ENCODE results near the gene MAP3K2. TPM values are rescaled to one million over a fixed set of nuclear protein-coding genes. Genes with fewer than 3 reads are reported as not detected.
A peak's percentile ranks its signal among the peaks of the same experiment; 100 is the strongest.

Gene MAP3K2
- total RNA-seq, 4 donors from 2014 or later, result 58.9 to 68.5 (median 63.0) TPM

DNA sequence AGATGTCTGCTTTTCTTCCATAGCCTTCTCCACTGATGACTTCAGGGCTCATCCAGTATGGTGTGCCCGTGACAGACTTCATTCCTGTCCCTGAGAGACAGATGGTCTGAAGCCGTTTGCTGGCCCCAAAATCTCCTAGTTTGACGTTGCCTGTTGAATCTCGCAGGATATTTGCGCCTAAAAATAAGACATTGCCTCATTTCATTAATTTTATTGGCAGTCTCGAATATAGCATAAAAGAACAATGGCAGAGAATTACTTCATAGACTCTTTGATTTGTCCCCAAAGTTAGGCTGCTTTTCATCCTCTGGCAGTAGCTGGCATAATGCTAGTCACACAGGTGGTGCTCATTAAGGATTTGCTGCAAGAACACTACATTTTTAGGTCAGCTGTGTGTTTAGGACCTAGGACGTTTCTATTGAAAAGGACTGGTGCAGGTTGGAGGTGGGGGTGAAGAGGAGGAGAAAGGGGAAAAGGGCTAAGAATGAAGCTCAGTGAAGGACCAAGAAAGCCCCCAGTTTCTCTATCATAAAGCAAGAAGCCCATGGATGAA, 79.1 kb downstream of the MAP3K2 start:
- WGBS, 2 donors, result 74 to 79% methylated on average over 7 of the region's 7 CpGs
- TF ChIP-seq, protein P1, sequence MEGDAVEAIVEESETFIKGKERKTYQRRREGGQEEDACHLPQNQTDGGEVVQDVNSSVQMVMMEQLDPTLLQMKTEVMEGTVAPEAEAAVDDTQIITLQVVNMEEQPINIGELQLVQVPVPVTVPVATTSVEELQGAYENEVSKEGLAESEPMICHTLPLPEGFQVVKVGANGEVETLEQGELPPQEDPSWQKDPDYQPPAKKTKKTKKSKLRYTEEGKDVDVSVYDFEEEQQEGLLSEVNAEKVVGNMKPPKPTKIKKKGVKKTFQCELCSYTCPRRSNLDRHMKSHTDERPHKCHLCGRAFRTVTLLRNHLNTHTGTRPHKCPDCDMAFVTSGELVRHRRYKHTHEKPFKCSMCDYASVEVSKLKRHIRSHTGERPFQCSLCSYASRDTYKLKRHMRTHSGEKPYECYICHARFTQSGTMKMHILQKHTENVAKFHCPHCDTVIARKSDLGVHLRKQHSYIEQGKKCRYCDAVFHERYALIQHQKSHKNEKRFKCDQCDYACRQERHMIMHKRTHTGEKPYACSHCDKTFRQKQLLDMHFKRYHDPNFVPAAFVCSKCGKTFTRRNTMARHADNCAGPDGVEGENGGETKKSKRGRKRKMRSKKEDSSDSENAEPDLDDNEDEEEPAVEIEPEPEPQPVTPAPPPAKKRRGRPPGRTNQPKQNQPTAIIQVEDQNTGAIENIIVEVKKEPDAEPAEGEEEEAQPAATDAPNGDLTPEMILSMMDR (IDR thresholded peaks at IDR 0.05), result no peak
- no peak for TF ChIP-seq POLR2A (IDR thresholded peaks at IDR 0.05)
- intact Hi-C loops (cut with DNase I; ENCODE audit: low total_unique reads), result no loop called here
- DNase-seq (ENCODE audit: low spot score in 2 of 2), result no peak
- no peak overlapping the region for H3K4me3 ChIP-seq (ENCODE audit: low read depth, poor library complexity, severe bottlenecking)

DNA sequence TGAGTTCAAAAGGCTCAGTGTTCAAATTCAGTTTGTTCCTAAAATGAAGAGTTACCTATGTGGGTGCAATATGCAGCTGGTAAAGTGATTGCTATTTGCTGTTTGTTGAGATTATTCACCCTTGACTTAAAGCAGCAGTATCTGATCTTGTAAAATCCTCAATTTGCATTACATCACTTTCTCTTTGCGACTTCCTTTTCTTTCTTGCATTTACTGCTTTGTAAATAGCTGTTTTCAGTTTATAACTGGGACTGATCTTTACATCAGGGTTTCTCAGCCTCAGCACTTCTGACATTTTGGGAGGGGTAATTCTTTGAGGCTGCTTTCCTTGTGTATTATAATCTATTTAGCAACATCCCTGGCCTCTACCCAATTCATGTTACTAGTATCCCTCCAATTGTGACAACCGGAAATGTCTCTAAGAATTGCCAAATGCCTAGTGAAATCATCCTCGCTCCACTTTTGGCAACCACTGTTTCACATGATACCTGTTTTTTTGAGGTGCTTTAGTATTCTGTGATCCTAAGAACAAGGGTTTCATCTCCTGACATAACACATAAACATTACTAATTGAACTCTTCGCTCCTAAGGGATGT, 81.7 kb downstream of the MAP3K2 start:
- H3K4me3 ChIP-seq (ENCODE audit: low read depth, poor library complexity, severe bottlenecking), result no peak overlapping the region
- WGBS, 2 donors, result 89 to 91% methylated on average over 4 of the region's 4 CpGs
- intact Hi-C loops (cut with DNase I; ENCODE audit: low total_unique reads), result no loop called here
- no peak for TF ChIP-seq POLR2A (IDR thresholded peaks at IDR 0.05)
- DNase-seq (ENCODE audit: low spot score in 2 of 2), result no peak

DNA sequence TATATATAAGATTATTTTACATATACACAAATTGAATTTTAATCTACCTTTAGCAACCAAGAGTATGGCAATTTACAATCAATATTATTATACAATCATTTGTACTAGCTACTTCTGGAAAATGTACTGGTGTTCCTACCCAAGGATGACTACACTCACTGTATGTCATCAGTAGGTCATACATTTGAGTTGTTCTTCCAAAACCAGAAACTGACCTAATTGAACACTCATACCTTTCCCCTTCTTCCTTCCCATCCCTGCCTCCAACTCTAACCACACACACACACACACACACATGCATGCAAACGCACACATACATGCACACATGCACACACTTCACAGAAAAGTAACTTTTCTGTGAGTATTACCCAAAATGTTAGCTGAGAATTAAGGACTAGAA, 85.6 kb downstream of the MAP3K2 start:
- WGBS, 2 donors, result 95 to 97% methylated on average over 1 of the region's 1 CpG
- no peak for DNase-seq (ENCODE audit: low spot score in 2 of 2)
- TF ChIP-seq POLR2A (IDR thresholded peaks at IDR 0.05), result no peak
- TF ChIP-seq, protein P1 (IDR thresholded peaks at IDR 0.05), result no peak
- H3K4me3 ChIP-seq (ENCODE audit: low read depth, poor library complexity, severe bottlenecking), result no peak overlapping the region
- intact Hi-C loops (cut with DNase I; ENCODE audit: low total_unique reads), result no loop called here

DNA sequence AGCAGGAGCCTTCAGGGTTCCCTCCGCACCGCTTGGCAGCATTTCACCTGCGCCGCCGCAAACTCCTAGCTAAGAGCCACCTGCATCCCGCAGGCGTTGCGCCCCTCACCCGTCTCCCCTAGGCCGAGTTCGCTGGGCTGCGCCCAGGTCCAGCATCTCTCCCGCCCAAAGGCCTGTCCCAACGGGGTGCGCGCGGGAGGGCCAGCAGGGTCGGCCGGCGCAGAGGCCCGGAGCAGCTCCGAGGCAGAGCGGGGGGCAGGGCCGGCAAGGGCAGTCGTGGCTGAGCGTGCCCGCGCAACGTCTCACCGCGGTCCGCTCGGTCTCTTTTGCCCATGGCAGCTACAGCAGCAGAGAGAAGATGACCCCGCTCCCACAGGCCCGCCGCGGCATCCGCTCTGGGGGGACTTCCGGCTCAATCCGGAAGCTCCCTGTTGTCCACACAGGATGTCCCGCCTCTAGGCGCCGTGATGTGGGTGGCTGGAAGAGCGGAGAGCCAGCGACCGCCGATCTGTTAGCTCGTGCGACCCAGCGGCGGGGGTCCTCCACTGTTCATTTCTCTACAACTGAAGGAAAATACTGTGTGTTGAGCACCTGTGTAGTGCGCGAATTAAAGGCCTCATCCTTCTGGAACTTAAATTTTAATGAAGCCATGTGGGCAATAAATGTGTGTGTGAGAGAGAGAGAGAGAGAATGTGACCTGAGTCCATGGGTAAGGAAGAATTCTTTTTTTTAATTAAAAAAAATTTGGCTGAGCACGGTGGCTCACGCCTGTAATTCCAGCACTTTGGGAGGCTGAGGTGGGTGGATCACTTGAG, 93.8 kb downstream of the MAP3K2 start, which contains the start of gene ERCC3:
Gene ERCC3 (minus strand): TSS at position 397 of the 815 bp plus-strand sequence. CDS start 63 bp downstream, at position 334.
- peak; percentile 59 to 94 for DNase-seq (ENCODE audit: low spot score in 2 of 2)
- 0 to 1% methylated on average over 26 to 55 of the region's 55 CpGs for WGBS, 2 donors
- H3K4me3 ChIP-seq (ENCODE audit: low read depth, poor library complexity, severe bottlenecking), result peak within 1 kb of the TSS; percentile 92
- intact Hi-C loops (cut with DNase I; ENCODE audit: low total_unique reads), result no loop called here
- no peak for TF ChIP-seq POLR2A (IDR thresholded peaks at IDR 0.05)
- TF ChIP-seq, protein P1 (IDR thresholded peaks at IDR 0.05), result no peak

DNA sequence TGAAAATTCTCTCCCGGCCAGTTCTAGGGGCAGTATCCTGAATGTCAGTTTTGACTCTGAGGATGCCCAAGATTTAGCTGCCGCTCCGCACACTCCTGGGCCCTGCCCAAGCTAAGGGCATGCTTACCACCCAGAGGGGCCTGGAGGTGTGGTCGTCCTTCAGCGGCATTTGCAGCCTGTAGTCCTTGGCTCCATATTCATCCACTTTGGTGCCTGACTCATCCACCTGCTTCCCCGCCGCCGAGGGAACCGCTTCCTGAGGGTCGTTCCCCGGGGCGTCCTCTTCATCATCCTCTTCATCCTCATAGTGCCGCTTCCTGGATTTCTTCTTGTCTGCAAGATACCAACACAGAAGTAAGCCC, 94.4 kb downstream of the MAP3K2 start:
- no peak for DNase-seq (ENCODE audit: low spot score in 2 of 2)
- intact Hi-C loops (cut with DNase I; ENCODE audit: low total_unique reads), result no loop called here
- H3K4me3 ChIP-seq (ENCODE audit: low read depth, poor library complexity, severe bottlenecking), result peak overlapping the region; percentile 92
- TF ChIP-seq, protein P1 (IDR thresholded peaks at IDR 0.05), result no peak
- TF ChIP-seq POLR2A (IDR thresholded peaks at IDR 0.05), result no peak
- 8 to 9% methylated on average over 13 of the region's 13 CpGs for WGBS, 2 donors

DNA sequence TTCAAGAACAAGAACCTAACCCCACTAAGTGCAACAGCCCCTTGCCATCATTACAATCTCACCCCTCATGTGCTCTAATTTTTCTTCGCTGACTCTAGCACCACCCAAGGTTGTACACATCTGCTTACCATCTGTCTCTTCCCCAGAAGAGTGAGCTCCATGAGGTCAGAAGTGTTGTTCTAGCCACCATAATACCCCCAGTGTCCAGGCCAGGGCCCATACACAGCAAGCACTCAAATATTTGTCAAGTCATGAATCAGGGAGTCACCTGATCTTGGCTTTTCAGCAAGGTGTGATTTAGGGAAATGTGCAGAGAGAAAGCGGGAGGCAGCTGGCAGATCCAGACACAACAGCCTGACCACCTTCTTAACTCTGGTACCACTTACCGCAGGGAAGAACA, 99.5 kb downstream of the MAP3K2 start:
- no peak overlapping the region for H3K4me3 ChIP-seq (ENCODE audit: low read depth, poor library complexity, severe bottlenecking)
- DNase-seq (ENCODE audit: low spot score in 2 of 2), result no peak
- TF ChIP-seq, protein P1 (IDR thresholded peaks at IDR 0.05), result no peak
- no peak for TF ChIP-seq POLR2A (IDR thresholded peaks at IDR 0.05)
- intact Hi-C loops (cut with DNase I; ENCODE audit: low total_unique reads), result no loop called here
- 87 to 94% methylated on average over 3 of the region's 3 CpGs for WGBS, 2 donors
